Measurements from ENCODE around the gene UBN1. TPM values are rescaled to one million over a fixed set of nuclear protein-coding genes. Genes with fewer than 3 reads are reported as not detected.

UBN1 gene
- total and polyA plus RNA-seq, 10 of the 15 experiments (the other 5 are each of a cell fraction or from before 2014, with no cell fraction given), result 2.1 to 32.5 (median 13.9) TPM

DNA sequence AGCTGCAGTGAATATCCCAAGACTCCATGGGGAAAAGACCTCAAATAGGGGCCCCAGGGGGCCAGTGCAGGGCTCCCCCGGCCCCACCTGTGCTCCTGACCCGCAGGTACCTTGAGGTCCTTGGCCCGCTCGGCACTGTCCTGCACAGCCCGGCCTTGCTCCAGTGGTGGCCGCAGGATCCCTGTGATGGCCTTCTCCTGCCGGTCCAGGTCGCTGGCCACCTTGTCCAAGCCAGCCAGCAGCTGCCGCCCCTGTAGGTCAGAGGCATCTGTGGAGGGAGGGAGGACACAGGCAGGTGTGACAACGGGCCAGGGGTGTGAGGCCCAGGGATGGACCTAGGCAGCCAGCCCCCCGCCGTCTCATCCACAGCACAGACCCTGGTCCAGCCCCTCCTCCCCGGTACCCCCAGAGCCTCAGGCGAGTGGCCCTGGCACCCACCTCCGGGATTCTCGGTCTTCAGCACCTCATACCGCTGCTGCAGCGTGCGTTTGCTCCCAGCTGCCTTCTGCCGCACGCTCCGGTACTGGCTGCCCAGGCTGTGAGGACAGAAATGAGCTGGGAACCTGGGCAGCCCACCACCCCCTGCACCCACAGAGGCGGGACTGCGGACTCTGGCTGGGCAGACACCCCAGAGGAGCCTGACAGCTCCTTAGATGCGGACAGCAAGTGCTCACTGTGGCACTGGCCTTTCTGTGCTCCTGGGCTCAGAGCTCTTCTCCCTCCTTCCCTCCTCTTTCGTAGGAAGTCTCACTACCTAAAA lies 46.0 kb downstream of the UBN1 start:
- DNase-seq (ENCODE audit: low read depth, low spot score) (no peak), ATAC-seq (no peak), FAIRE-seq (no peak)
- no peak overlapping the region for H3K4me2 ChIP-seq (ENCODE audit: control insufficient read depth, insufficient read depth)
- ChIA-PET RAD21 (ENCODE audit: unreplicated experiment) (no interaction called here), POLR2A (no interaction called here), CTCF (no interaction called here), SMC1A (ENCODE audit: uncharacterized antibody, unreplicated experiment) (no interaction called here)
- intact Hi-C loops (cut with micrococcal nuclease; ENCODE audit: unreplicated experiment), result no loop called here
- no peak for TF ChIP-seq ATF7 (IDR thresholded peaks at IDR 0.05; ENCODE audit: low read depth)
- no peak for TF ChIP-seq TBL1XR1 (IDR thresholded peaks at IDR 0.05; ENCODE audit: low read depth, low read length)
- no peak for TF ChIP-seq CBFB (IDR thresholded peaks at IDR 0.05; ENCODE audit: low read depth)
- TF ChIP-seq, protein P1, sequence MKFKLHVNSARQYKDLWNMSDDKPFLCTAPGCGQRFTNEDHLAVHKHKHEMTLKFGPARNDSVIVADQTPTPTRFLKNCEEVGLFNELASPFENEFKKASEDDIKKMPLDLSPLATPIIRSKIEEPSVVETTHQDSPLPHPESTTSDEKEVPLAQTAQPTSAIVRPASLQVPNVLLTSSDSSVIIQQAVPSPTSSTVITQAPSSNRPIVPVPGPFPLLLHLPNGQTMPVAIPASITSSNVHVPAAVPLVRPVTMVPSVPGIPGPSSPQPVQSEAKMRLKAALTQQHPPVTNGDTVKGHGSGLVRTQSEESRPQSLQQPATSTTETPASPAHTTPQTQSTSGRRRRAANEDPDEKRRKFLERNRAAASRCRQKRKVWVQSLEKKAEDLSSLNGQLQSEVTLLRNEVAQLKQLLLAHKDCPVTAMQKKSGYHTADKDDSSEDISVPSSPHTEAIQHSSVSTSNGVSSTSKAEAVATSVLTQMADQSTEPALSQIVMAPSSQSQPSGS (IDR thresholded peaks at IDR 0.05; ENCODE audit: low read length), result no peak
- TF ChIP-seq SIN3A (IDR thresholded peaks at IDR 0.05; ENCODE audit: low read depth, low read length), result no peak
- TF ChIP-seq, protein P2, sequence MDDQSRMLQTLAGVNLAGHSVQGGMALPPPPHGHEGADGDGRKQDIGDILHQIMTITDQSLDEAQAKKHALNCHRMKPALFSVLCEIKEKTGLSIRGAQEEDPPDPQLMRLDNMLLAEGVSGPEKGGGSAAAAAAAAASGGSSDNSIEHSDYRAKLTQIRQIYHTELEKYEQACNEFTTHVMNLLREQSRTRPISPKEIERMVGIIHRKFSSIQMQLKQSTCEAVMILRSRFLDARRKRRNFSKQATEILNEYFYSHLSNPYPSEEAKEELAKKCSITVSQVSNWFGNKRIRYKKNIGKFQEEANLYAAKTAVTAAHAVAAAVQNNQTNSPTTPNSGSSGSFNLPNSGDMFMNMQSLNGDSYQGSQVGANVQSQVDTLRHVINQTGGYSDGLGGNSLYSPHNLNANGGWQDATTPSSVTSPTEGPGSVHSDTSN (IDR thresholded peaks at IDR 0.05; ENCODE audit: insufficient replicate concordance, low read depth, low read length), result no peak
- TF ChIP-seq IKZF1 (conservative IDR thresholded peaks at IDR 0.05), result no peak
- TF ChIP-seq ZNF217 (IDR thresholded peaks at IDR 0.05), result no peak
- no peak for TF ChIP-seq ZZZ3 (IDR thresholded peaks at IDR 0.05; ENCODE audit: control insufficient read depth, insufficient read length, low read depth)
- TF ChIP-seq TCF12 (IDR thresholded peaks at IDR 0.05; ENCODE audit: low read depth, low read length), result no peak
- TF ChIP-seq, protein P3, sequence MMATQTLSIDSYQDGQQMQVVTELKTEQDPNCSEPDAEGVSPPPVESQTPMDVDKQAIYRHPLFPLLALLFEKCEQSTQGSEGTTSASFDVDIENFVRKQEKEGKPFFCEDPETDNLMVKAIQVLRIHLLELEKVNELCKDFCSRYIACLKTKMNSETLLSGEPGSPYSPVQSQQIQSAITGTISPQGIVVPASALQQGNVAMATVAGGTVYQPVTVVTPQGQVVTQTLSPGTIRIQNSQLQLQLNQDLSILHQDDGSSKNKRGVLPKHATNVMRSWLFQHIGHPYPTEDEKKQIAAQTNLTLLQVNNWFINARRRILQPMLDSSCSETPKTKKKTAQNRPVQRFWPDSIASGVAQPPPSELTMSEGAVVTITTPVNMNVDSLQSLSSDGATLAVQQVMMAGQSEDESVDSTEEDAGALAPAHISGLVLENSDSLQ (IDR thresholded peaks at IDR 0.05), result no peak
- TF ChIP-seq CREB1 (IDR thresholded peaks at IDR 0.05; ENCODE audit: low read depth), result no peak
- TF ChIP-seq, protein P4, sequence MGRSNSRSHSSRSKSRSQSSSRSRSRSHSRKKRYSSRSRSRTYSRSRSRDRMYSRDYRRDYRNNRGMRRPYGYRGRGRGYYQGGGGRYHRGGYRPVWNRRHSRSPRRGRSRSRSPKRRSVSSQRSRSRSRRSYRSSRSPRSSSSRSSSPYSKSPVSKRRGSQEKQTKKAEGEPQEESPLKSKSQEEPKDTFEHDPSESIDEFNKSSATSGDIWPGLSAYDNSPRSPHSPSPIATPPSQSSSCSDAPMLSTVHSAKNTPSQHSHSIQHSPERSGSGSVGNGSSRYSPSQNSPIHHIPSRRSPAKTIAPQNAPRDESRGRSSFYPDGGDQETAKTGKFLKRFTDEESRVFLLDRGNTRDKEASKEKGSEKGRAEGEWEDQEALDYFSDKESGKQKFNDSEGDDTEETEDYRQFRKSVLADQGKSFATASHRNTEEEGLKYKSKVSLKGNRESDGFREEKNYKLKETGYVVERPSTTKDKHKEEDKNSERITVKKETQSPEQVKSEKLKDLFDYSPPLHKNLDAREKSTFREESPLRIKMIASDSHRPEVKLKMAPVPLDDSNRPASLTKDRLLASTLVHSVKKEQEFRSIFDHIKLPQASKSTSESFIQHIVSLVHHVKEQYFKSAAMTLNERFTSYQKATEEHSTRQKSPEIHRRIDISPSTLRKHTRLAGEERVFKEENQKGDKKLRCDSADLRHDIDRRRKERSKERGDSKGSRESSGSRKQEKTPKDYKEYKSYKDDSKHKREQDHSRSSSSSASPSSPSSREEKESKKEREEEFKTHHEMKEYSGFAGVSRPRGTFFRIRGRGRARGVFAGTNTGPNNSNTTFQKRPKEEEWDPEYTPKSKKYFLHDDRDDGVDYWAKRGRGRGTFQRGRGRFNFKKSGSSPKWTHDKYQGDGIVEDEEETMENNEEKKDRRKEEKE (IDR thresholded peaks at IDR 0.05), result no peak
- no peak for TF ChIP-seq NR2C2 (IDR thresholded peaks at IDR 0.05; ENCODE audit: borderline replicate concordance, control insufficient read depth, insufficient read length, low read depth)
- TF ChIP-seq POLR2AphosphoS2 (IDR thresholded peaks at IDR 0.05; ENCODE audit: low read depth, low read length), result no peak
- no peak for TF ChIP-seq BRCA1 (IDR thresholded peaks at IDR 0.05; ENCODE audit: low read depth, low read length)
- no peak overlapping the region for H3K4me3 ChIP-seq
- no peak overlapping the region for H3K27ac ChIP-seq (ENCODE audit: control insufficient read depth, insufficient read depth)
- BruUV-seq (replicated peaks), result no TSS peak
- 78% methylated on average over 26 of the region's 26 CpGs for WGBS (ENCODE audit: insufficient coverage, insufficient replicate concordance, low lambda C conversion rate, missing lambda C conversion rate)
- H3K27me3 ChIP-seq (replicated peaks in 1 of 2; ENCODE audit: control insufficient read depth in 2 of 2, insufficient read depth in 2 of 2, low read length in 1 of 2), result no peaks in the 10 kb centered on the region
- no peaks in the 10 kb centered on the region for H3K36me3 ChIP-seq (ENCODE audit: control insufficient read depth in 2 of 2, insufficient read depth in 2 of 2, low read length in 1 of 2)
- no peak overlapping the region for H2AFZ ChIP-seq (ENCODE audit: control insufficient read depth, low read depth, low read length)
- H3K9me3 ChIP-seq (replicated peaks; ENCODE audit: control insufficient read depth, insufficient read depth, low read length), result no peaks in the 10 kb centered on the region
- no peak overlapping the region for H3K9ac ChIP-seq (ENCODE audit: control insufficient read depth, insufficient read depth, low read length)
- H3K79me2 ChIP-seq (ENCODE audit: control insufficient read depth, insufficient read depth, low read length), result no peaks in the 10 kb centered on the region
- in situ Hi-C loops (cut with MboI), result no loop called here
- no peaks in the 10 kb centered on the region for H3K4me1 ChIP-seq (ENCODE audit: control insufficient read depth, insufficient read depth, low read length)
- no peaks in the 10 kb centered on the region for H4K20me1 ChIP-seq (ENCODE audit: control insufficient read depth, insufficient read depth)
